K562 (cell line): Measurements from ENCODE around the gene HOXC10. TPM values are rescaled to one million over a fixed set of nuclear protein-coding genes. Genes with fewer than 3 reads are reported as not detected.

Experiments used
- ELF4 ChIP-seq: fragments of 450-650 bp; formaldehyde crosslinking; IDR thresholded peaks from 2 replicates; pipeline ENCODE4 v1.4.0; 2022; ENCODE audit warnings: missing genetic modification characterization
- KDM1A ChIP-seq, 2 experiments: fragments of 450-650 bp; IDR thresholded peaks; 2 replicates each; pipeline ENCODE4 v1.6.1; 2016; ENCODE audit warnings: mild to moderate bottlenecking in 2 of 2
- NONO ChIP-seq, 2 experiments: fragments of 200-400 bp in 1 of 2; fragments of 450-650 bp in 1 of 2; formaldehyde crosslinking in 1 of 2; IDR thresholded peaks; 2 replicates each; pipeline ENCODE4 v1.6.1; 2017; ENCODE audit warnings: low read depth in 2 of 2, mild to moderate bottlenecking in 2 of 2, moderate library complexity in 2 of 2, low read length in 1 of 2
- NRF1 ChIP-seq, 2 experiments: fragments of 450-650 bp; IDR thresholded peaks in 1 of 2; conservative IDR thresholded peaks in 1 of 2; 2 replicates each; pipeline ENCODE4 v1.6.1; 2014; ENCODE audit warnings: mild to moderate bottlenecking in 2 of 2
- PBX2 ChIP-seq, 2 experiments: IDR thresholded peaks in 1 of 2; conservative IDR thresholded peaks in 1 of 2; 2 replicates each; pipeline ENCODE4 v1.6.1; 2016; ENCODE audit warnings: low read depth in 2 of 2, mild to moderate bottlenecking in 1 of 2, missing compliant biosample characterization in 1 of 2, missing genetic modification characterization in 1 of 2, moderate library complexity in 1 of 2
- PHF21A ChIP-seq: fragments of 450-650 bp; IDR thresholded peaks from 2 replicates; pipeline ENCODE4 v1.6.1; 2017; ENCODE audit warnings: low read depth, borderline replicate concordance
- POLR2A ChIP-seq: fragments of 450-650 bp; conservative IDR thresholded peaks from 2 replicates; pipeline ENCODE4 v1.6.1; 2016
- PRMT5 ChIP-seq: sonication (generic); formaldehyde crosslinking; IDR thresholded peaks from 2 replicates; pipeline ENCODE4 v1.5.0; 2020; ENCODE audit warnings: missing genetic modification reagents
- RBFOX2 ChIP-seq: fragments of 200-400 bp; formaldehyde crosslinking; IDR thresholded peaks from 2 replicates; pipeline ENCODE4 v1.6.1; 2017; ENCODE audit warnings: low read depth, mild to moderate bottlenecking, low read length, moderate library complexity
- SNRNP70 ChIP-seq: fragments of 200-400 bp; formaldehyde crosslinking; optimal IDR thresholded peaks from 2 replicates; pipeline ENCODE3; 2017; ENCODE audit warnings: low read depth, low read length
- SPI1 ChIP-seq: IDR thresholded peaks from 2 replicates; pipeline ENCODE4 v1.6.1; 2011; ENCODE audit warnings: low read depth, low read length, control low read depth, borderline replicate concordance
- TCF7 ChIP-seq: sonication (generic); IDR thresholded peaks from 2 replicates; pipeline ENCODE4 v1.6.1; 2016; ENCODE audit warnings: antibody characterized with exemption, borderline replicate concordance
- U2AF1 ChIP-seq: fragments of 200-400 bp; formaldehyde crosslinking; optimal IDR thresholded peaks from 2 replicates; pipeline ENCODE3; 2017; ENCODE audit warnings: mild to moderate bottlenecking, low read depth, low read length, moderate library complexity
- ZBTB1 ChIP-seq: sonication (generic); formaldehyde crosslinking; IDR thresholded peaks from 2 replicates; pipeline ENCODE4 v1.8.1; 2023; ENCODE audit warnings: missing genetic modification reagents, low read depth, mild to moderate bottlenecking, borderline replicate concordance
- ZC3H4 ChIP-seq: sonication (generic); formaldehyde crosslinking; IDR thresholded peaks from 2 replicates; pipeline ENCODE4 v1.9.0; 2021; ENCODE audit warnings: missing genetic modification reagents, borderline replicate concordance
- ZKSCAN8 ChIP-seq: fragments of 200-800 bp; sonication (Bioruptor generic); IDR thresholded peaks from 2 replicates; pipeline ENCODE4 v1.6.1; 2016; ENCODE audit warnings: missing genetic modification characterization, missing compliant biosample characterization
- ZNF133 ChIP-seq: fragments of 250-450 bp; sonication (Bioruptor Pico); IDR thresholded peaks from 2 replicates; pipeline ENCODE4 v1.4.0; 2020; ENCODE audit warnings: mild to moderate bottlenecking
- ZNF408 ChIP-seq: fragments of 250-450 bp; sonication (Bioruptor Pico); IDR thresholded peaks from 2 replicates; pipeline ENCODE4 v1.4.0; 2020; ENCODE audit warnings: low read depth, mild to moderate bottlenecking, moderate library complexity
- ZNF444 ChIP-seq: fragments of 250-450 bp; sonication (Bioruptor Pico); IDR thresholded peaks from 2 replicates; pipeline ENCODE4 v1.4.0; 2020; ENCODE audit warnings: mild to moderate bottlenecking, moderate library complexity
- ZNF644 ChIP-seq: fragments of 200-800 bp; sonication (Bioruptor generic); IDR thresholded peaks from 2 replicates; pipeline ENCODE4 v1.6.1; 2016; ENCODE audit warnings: low read depth, missing genetic modification characterization, missing compliant biosample characterization
- ZNF75A ChIP-seq: fragments of 450-650 bp; formaldehyde crosslinking; IDR thresholded peaks from 2 replicates; pipeline ENCODE4 v1.4.0; 2020; ENCODE audit warnings: mild to moderate bottlenecking
- polyA plus RNA-seq, 8 experiments: library from polyadenylated mRNA; depleted of rRNA in 4 of 8; stranded (reverse) in 5 of 8; unstranded in 3 of 8; fragments of >200 nt; fragmentation: Nextera tagmentation in 2 of 8; fragmentation: Illumina TruSeq in 1 of 8; extraction: Ambion mirVana in 2 of 8; extraction: Trizol in 1 of 8; gene quantifications; 2 replicates each; pipeline versions ENCODE4 v1.2.1 to v1.2.3, GENCODE V29; 2011 to 2014; ENCODE audit warnings: inconsistent platforms in 1 of 8, missing spikeins in 1 of 8
- total RNA-seq, 7 experiments: library from RNA; depleted of rRNA in 6 of 7; stranded (reverse); fragments of >200 nt in 6 of 7; fragmentation: Illumina TruSeq in 2 of 7; extraction: Trizol in 2 of 7; gene quantifications; 2 replicates each; pipeline versions ENCODE4 v1.2.1 to v1.2.3, GENCODE V29; 2011 to 2021; ENCODE audit warnings: low replicate concordance in 1 of 7
- TF ChIP-seq, protein P1 (sequence below): fragments of 250-450 bp; sonication (Bioruptor Pico); IDR thresholded peaks from 2 replicates; pipeline ENCODE4 v1.5.0; 2020; ENCODE audit warnings: mild to moderate bottlenecking
- TF ChIP-seq, protein P2 (sequence below): sonication (generic); IDR thresholded peaks from 2 replicates; pipeline ENCODE4 v1.6.1; 2016
- TF ChIP-seq, protein P3 (sequence below): sonication (generic); formaldehyde crosslinking; IDR thresholded peaks from 2 replicates; pipeline ENCODE4 v1.8.0; 2022; ENCODE audit warnings: mild to moderate bottlenecking, missing genetic modification reagents

The HOXC10 gene
- total and polyA plus RNA-seq, 9 of the 15 experiments (the other 6 are each of a cell fraction or from before 2014, with no cell fraction given) = 0.13 to 0.77 (median 0.35) TPM; not detected in 2

DNA sequence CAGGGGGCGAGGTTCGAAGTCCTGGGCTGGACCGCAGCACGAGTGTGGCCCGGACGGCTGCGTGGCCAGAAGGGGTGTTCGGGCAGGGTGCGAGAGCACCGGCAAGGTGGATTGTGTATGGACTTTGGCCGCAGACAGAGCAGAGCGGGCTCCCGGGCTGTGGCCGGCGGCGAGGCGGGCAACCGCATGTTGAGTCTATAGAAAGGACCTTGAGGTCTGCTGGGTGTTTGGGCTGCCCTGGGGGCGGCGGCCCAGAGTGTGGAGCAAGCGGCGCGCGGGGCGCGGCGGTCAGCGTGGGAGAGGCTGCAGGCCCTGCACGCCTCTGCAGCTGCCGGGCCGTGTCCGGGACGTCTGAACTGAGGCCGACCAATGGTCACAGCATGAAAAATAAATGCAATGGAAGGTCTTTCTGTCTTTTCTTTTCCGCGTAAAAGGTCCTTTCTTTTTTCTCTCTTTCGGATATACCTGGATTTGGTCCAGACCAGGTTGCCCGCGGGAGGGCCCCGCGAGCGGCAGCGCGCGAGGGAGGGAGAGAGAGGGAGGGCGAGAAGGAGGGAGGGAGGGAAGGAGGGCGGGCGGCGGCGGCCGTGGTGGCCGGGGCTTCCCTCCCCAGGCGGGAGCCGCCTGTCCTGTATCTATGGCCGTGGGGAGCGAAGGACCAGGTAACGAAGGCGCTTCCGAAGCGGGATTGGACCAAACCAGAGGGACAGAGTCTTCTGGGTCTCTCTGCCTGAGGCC is 9.5 kb downstream of the HOXC10 start (continued):
- TF ChIP-seq PRMT5 (CRISPR knock-in tag) (no peak), ZNF133 (CRISPR knock-in tag) (no peak), U2AF1 (peak; percentile 21), ZBTB1 (CRISPR knock-in tag) (no peak), SNRNP70 (no peak), NONO (IDR thresholded peaks at IDR 0.05; ENCODE audit: low read depth in 2 of 2, low read length in 1 of 2) (no peak), ZNF75A (peak; percentile 57; the same call in 1 of the 2 replicates), RBFOX2 (peak; percentile 43; the same call in 1 of the 2 replicates), PHF21A (no peak), PBX2 (CRISPR knock-in tag; IDR thresholded peaks at IDR 0.05; ENCODE audit: low read depth) (no peak), PBX2 (tag; conservative IDR thresholded peaks at IDR 0.05; ENCODE audit: low read depth) (no peak), TCF7 (no peak), ELF4 (no peak), NRF1 (conservative IDR thresholded peaks at IDR 0.05 in 1 of 2, IDR thresholded peaks at IDR 0.05 in 1 of 2) (peak in 1 of 2 experiments; percentile 25; a peak in 1 of 4 replicates), KDM1A (IDR thresholded peaks at IDR 0.05) (peak in 1 of 2 experiments; percentile 48; a peak in 1 of 4 replicates), ZNF408 (CRISPR knock-in tag) (no peak), ZKSCAN8 (CRISPR knock-in tag) (no peak), ZC3H4 (CRISPR knock-in tag) (no peak), POLR2A (no peak), ZNF444 (CRISPR knock-in tag) (peak; percentile 81), ZNF644 (tag) (no peak), SPI1 (no peak)
- TF ChIP-seq, protein P1, sequence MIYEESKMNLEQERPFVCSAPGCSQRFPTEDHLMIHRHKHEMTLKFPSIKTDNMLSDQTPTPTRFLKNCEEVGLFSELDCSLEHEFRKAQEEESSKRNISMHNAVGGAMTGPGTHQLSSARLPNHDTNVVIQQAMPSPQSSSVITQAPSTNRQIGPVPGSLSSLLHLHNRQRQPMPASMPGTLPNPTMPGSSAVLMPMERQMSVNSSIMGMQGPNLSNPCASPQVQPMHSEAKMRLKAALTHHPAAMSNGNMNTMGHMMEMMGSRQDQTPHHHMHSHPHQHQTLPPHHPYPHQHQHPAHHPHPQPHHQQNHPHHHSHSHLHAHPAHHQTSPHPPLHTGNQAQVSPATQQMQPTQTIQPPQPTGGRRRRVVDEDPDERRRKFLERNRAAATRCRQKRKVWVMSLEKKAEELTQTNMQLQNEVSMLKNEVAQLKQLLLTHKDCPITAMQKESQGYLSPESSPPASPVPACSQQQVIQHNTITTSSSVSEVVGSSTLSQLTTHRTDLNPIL (CRISPR knock-in tag) = no peak
- TF ChIP-seq, protein P2, sequence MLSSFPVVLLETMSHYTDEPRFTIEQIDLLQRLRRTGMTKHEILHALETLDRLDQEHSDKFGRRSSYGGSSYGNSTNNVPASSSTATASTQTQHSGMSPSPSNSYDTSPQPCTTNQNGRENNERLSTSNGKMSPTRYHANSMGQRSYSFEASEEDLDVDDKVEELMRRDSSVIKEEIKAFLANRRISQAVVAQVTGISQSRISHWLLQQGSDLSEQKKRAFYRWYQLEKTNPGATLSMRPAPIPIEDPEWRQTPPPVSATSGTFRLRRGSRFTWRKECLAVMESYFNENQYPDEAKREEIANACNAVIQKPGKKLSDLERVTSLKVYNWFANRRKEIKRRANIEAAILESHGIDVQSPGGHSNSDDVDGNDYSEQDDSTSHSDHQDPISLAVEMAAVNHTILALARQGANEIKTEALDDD = no peak
- TF ChIP-seq, protein P3, sequence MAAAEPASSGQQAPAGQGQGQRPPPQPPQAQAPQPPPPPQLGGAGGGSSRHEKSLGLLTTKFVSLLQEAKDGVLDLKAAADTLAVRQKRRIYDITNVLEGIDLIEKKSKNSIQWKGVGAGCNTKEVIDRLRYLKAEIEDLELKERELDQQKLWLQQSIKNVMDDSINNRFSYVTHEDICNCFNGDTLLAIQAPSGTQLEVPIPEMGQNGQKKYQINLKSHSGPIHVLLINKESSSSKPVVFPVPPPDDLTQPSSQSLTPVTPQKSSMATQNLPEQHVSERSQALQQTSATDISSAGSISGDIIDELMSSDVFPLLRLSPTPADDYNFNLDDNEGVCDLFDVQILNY (CRISPR knock-in tag) = no peak
